NCI-H510A (cell line): ENCODE measurements around the gene DENND1A.
"Not testable (repeated sequence)": the region's sequence is repeated elsewhere in the genome, so short reads cannot be mapped to it uniquely, and the experiment has no call there.

Experiments
- DNase-seq: peaks from one replicate; lab custom pipeline; 2025; lab: John Stamatoyannopoulos, UW

Gene DENND1A

GRCh38 chr9:123821619-123822018 is 108.3 kb downstream of the DENND1A start:
- DNase-seq, result no peak

DNA sequence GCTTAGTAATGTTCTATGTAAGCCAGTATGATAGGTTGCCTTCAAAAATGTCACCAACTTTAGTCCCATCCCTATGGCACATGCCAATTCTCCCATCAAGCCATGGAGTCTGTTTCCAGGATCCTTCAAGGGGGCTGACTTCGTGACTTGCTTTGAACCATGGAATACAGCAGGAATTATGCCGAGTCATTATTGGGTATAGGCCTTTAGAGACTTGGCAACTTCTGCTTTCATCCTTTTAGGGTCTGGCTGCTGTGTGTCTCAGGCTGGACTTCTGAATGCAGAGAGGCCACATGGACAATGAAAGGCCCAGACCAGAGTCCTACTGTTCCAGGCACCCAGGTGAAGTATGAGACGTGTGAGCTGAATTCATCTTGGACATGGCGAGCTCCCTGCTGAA is 109.8 kb downstream of the DENND1A start:
- DNase-seq, result no peak

DNA sequence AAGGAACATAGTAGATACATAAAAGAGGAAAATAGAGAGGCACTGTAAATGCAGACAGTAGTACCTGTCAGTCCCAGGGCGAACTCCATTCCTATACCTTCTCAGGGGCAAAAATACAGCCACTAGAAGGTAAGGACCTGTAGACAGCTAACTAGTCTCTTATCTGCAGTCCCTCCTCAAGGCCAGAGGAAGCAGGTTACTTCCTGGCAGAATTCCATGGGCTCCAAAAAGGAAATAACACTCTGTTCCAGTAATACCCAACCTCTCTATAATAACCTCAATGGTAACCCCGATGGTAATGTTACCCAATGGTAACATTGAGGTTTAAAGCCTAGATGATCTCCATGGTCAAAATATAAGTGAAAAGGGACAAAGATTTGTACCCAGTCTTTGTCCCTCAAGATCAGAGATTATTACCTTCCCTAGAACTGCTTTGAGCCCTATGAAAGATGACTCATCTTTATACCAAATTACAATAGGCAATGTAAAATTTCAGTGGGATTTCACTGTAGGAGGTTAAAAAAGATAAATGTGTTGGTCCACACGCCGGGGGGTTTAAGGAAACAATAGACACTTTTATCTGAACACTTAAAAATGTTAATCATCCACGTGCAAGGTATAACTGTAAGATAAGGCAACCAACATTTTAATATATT is 113.0 kb downstream of the DENND1A start:
- DNase-seq, result no peak

- DNase-seq, result not testable (repeated sequence)
Measured at GRCh38 chr9:123815856-123816255, 114.1 kb downstream of the DENND1A start.

DNA sequence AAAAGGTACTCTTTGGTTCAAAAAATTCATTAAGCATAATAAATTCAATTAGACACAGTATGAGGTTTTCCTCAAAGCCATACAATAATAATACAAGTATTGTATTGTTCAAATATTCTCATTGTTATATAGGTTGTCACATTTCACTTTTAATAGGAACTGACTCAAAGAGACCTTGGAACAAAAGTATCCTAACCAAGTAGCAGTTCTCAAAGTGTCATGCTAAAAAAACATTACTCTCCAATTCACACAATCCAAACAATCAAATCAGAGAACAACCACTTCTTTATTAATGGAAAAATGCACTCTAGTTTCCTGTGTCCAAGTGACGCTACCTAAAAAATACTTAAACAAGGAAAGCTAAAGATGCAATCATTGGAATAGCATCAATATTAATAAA is 115.4 kb downstream of the DENND1A start:
- DNase-seq, result no peak

- no peak for DNase-seq
Measured at GRCh38 chr9:123812984-123813383, 116.9 kb downstream of the DENND1A start.

GRCh38 chr9:123807251-123807650 is 122.7 kb downstream of the DENND1A start:
- DNase-seq, result no peak

- no peak for DNase-seq
Measured at GRCh38 chr9:123806829-123807228, 123.1 kb downstream of the DENND1A start.

DNA sequence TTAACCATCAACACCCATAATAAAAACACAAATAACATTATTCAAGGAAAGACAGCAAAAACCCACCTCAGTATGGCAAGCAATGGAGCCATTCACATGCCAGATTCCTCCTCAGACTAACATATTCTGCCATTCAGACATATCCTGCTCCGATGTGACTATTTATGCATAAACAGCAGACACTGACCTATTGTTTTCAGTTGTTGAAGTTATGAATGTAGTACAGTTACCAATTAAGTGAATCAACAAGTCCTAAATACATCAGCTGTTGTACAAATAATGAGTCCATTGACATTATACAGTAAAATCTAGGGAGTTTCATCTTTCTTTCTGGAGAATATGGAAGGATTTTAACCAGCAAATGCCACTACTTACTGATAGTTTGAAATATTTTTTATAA is 131.7 kb downstream of the DENND1A start:
- DNase-seq, result no peak

DNA sequence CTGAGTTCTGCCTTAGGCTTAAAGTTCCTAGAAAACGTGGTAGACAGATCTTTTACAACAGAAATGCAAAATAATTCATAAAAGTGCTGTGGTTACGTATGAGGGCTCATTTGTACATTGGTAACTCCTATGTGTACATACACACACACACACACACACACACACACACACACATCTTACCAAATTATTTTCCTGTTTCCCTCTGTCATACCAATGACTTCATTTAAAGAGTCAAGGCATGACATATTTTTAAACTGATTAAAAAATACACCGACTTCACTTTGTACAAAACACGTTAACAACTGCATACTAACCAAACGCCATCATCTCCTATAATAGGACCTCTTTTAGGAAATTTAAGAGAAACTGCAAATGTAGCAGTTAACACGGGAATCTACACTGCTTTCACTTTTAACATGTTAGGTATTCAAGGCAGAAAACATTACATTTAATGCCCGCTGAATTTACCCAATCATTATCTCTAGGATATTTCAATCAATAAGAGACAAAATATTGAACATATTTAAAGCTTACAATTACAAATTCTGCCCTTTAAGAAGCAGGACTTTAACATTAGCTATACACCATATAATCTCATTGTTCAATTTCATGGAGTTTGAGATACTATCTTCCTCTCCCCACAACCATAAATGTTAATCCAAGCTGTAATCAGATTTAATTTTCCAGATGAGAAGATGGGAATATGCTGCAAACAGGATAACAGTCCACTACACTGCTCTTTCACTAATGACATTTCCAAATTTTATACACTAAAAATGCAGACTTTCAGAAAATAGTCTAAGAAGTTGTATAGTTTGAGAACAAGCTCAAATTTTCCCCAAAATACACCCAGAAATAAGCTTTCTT is 133.1 kb downstream of the DENND1A start:
- DNase-seq, result no peak

DNA sequence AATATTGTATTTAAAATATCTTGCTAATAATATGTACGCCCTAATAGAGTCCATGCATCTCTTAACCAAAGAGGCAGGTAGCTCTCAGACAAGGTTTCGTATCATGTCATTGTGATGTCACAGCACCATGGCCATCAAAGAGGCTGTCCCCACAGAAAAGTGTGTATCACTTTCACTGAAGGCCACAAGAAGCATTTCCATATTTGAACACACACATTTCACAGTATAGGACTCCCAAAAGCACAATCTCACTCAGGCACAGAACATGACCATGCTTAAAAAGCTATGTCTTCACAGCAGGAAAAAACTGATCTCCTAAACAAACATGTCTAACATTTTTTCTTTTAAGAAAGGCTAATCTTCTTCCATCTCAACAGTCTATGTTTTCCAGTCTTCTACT is 133.8 kb downstream of the DENND1A start:
- no peak for DNase-seq

DNA sequence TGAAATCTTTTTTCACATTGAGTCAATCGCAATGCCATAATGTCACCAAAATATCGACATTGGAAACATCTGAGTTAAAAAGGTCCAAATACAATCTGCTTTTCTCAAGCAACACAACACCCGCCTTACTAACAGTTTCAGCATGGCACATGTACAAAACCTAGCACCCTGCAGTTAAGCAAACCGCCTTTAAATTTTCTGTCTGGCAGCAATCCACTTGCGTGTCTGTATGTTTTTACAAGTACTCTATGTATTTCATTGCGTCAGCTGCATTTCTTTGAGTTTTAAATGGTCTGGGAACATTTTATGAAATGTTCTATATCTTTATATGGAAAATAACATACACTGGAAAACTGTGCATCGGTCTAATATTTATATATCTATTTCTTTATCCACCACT is 134.6 kb downstream of the DENND1A start:
- no peak for DNase-seq

DNA sequence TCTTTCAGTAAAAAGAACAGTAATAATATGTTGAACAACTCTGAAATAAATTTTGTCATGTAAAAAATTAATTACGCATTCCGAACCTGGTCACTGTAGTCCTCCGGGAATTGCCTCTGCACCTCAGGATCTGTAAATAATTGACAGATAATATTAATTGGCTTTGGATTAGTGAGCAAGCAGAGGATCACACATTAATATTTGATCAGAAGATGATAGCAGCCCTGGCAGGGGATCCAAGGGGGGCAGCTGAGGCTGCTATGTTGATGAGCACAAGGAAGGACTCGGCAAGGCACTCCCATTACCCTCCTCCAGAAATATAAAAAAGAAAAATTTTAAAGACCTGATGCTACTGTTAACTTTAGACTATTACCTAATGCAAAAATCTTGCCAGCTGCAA is 137.4 kb downstream of the DENND1A start:
- no peak for DNase-seq

- no peak for DNase-seq
Measured at GRCh38 chr9:123789554-123790292, 140.2 kb downstream of the DENND1A start.

DNA sequence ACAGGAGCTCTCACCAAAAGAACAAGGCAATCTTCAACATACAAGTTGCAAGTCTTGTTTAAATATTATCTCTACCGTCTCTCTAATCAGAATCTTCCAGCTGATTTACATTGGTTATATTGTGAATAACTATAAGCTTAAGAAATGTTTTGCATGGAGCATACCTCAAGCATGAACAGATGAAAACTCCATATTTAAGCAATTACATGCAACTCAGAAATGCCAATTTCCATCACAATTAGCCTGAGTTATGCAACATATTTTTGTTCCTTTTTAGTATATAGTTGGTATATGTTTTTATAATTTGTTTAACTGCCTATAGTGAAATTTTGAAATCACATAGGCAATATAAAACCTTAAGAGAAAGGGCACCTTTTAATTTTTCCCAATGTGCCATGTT is 142.5 kb downstream of the DENND1A start:
- no peak for DNase-seq

DNA sequence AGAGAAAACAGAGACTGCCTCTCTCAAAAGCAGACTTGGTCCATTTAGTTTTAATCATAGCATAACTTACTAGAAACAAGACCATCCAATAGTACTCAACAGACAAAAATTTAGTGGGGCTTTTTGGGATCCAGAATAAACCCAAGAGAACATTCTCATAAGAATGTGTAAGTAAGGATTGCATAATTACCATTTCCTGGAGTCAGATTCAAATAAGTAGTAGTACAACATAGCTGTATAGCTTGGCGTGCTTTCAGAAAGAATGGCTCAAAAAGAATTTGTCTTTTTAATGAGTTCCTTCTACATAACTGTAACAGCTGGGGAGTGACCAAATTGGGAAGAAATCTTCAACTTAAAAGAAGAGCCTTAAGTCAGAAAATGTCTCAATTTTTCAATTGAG is 145.4 kb downstream of the DENND1A start:
- no peak for DNase-seq

DNA sequence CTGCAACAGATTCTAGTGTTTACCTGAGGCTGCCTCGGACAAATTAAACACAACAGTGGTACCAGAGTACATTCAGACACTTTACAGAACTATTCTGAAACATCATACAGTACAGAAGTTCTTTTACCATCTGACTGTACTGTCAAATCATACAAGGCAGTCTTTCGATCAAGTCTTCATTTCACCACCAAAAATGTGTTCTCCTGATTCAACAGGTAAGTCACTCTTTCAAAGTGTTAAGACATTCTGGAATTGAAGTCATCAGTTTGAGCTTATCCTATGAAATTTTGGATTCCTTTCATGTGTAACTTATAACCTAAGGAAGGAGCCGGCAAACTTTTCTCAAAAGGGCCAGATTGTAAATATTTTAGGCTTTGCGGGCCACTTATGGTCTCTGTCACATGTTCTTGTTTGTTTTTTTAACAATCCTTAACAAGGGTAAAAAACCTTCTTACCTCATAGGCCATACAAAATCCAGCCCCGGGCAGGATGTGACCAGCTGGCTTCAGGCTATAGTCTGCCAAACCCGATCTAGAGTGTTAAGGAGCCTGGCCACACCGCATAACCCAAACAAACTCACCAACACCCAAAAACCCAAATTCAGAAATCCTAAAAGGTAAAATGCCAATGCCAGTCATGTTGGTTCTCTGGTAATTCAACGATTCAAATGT is 151.6 kb downstream of the DENND1A start:
- DNase-seq, result no peak

DNA sequence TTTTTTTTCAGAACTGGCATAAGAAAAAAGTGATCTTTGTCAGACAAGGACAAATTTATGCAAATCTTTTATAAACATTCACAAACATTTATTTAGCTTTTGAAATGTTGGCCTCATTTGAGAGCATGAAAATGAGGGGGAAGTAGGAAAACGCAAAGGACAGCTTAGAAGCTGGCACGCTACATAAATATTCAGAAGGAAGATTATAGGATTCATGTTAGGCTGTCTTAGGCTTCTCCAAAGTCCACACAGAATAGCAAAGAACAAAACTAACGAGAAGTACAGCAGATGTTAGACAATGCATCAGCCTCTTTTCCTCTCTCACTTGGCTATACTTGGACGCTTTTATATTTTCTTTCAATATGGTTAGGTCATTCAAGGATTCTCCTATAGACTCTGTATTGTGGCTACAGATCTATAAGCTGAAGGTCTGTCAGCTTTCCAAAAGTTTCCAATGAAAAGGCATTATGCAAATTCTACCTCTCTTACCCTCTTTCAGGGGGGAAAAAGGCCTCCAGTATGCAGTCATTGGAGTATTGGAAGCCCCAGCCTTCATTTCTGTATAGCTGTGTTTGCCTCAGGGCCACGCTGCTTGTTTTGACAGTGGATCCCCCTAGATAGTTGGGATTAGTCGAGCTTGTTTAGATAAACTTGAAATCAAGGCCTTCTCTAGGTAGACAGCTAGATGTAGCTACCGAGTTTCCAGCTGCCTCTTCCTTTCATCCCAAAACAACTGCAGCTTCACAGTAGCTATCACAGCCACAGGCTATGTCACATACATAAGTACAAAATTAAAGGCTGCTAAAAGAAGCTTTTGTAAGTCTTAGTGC is 153.0 kb downstream of the DENND1A start:
- DNase-seq, result no peak

- DNase-seq, result no peak
Measured at GRCh38 chr9:123775289-123776284, 154.3 kb downstream of the DENND1A start.

DNA sequence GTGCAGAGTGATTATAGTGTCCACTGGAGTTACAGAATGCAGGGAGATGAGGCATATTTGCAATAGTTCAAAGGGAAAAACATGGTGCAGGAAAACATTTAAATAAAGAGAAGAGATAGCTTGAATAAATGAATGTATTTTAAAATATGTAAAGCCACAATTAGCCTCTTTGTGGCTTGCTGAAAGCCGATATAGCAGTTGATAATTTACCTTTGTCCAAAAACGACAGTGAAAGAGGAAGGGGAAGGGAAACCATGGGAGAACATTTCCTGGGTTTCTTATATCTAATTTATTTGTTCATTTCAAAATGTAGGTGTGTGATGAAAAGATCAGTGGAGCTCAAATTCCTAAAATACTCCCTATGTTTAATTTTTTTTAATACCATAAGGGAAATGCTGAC is 156.1 kb downstream of the DENND1A start:
- DNase-seq, result no peak
